ENCODE data around the gene TEX44.

The TEX44 gene

GRCh38 chr2:231642631-231643494, 50.2 kb downstream of the TEX44 start:
- Histone ChIP-seq H3K9me3 (ENCODE audit: severe bottlenecking) (no peaks in the 10 kb centered on the region), H3K4me3 (ENCODE audit: low read depth, low read length) (no peak overlapping the region), H3K27me3 (ENCODE audit: insufficient read depth, low read depth, severe bottlenecking) (no peaks in the 10 kb centered on the region), H3K36me3 (no peaks in the 10 kb centered on the region), H3K27ac (no peak overlapping the region)
- no peak for DNase-seq
- TF ChIP-seq CTCF (IDR thresholded peaks at IDR 0.05; ENCODE audit: low read depth, low read length) = no peak

- no peaks in the 10 kb centered on the region for H3K27me3 ChIP-seq (ENCODE audit: insufficient read depth, low read depth, severe bottlenecking)
- DNase-seq = no peak
- no peak for TF ChIP-seq CTCF (IDR thresholded peaks at IDR 0.05; ENCODE audit: low read depth, low read length)
- H3K27ac ChIP-seq = no peak overlapping the region
- H3K9me3 ChIP-seq (ENCODE audit: severe bottlenecking) = no peaks in the 10 kb centered on the region
- no peaks in the 10 kb centered on the region for H3K36me3 ChIP-seq
- H3K4me3 ChIP-seq (ENCODE audit: low read depth, low read length) = no peak overlapping the region
Measured at GRCh38 chr2:231643495-231643888, 50.8 kb downstream of the TEX44 start.

Measured in WERI-Rb-1 (cell line).